ENCODE results near the gene MTRFR.

Gene MTRFR

GRCh38 chr12:123223241-123223668 is 10.0 kb upstream of the MTRFR start:
- ChIA-PET POLR2A (interaction anchor here (0.9 to 1.7 kb wide), 3 partner anchors 9 to 15 kb away, joined by 3 to 28 read pairs (median 5); partner anchors contain the start of genes MPHOSPH9 and MTRFR), CTCF (interaction anchor here (0.8 to 3.3 kb wide), 9 partner anchors 9 to 186 kb away, joined by 3 to 28 read pairs (median 5); partner anchors contain the start of genes MPHOSPH9 and MTRFR)
- Histone ChIP-seq H3K4me3 (ENCODE audit: control insufficient read depth in 1 of 7, extremely low read depth in 1 of 7, insufficient read depth in 4 of 7, low read depth in 2 of 7, low read length in 6 of 7) (peak overlapping the region in 3 of 7 experiments; percentile 47 to 61 (median 52)), H3K27me3 (replicated peaks in 2 of 5; ENCODE audit: control insufficient read depth in 4 of 5, insufficient read depth in 5 of 5, low read length in 4 of 5) (no peaks in the 10 kb centered on the region), H3K36me3 (ENCODE audit: control insufficient read depth in 4 of 4, insufficient read depth in 4 of 4, low read length in 3 of 4) (peaks cover 7 to 49% (median 27%) of the 10 kb centered on the region in 4 experiments), H3K27ac (ENCODE audit: insufficient read depth in 1 of 2, low read depth in 1 of 2, low read length in 2 of 2, poor library complexity in 1 of 2, severe bottlenecking in 2 of 2) (peak overlapping the region in 1 of 2 experiments; percentile 12), H3K4me1 (ENCODE audit: control extremely low read depth in 1 of 4, control insufficient read depth in 4 of 4, insufficient read depth in 4 of 4, low read length in 3 of 4) (peaks cover 5 to 25% (median 13%) of the 10 kb centered on the region in 4 experiments), H3K9me3 (ENCODE audit: control extremely low read depth in 1 of 5, control insufficient read depth in 4 of 5, insufficient read depth in 2 of 5, low read depth in 1 of 5, low read length in 4 of 5) (no peaks in the 10 kb centered on the region)
- peak; percentile 53 to 73 (median 72) for DNase-seq
- WGBS (ENCODE audit: insufficient coverage) = 36% methylated on average over 11 of the region's 11 CpGs

- 100% methylated on average over 1 of the region's 2 CpGs for WGBS (ENCODE audit: insufficient coverage)
- Histone ChIP-seq H3K27me3 (replicated peaks in 2 of 5; ENCODE audit: control insufficient read depth in 4 of 5, insufficient read depth in 5 of 5, low read length in 4 of 5) (no peaks in the 10 kb centered on the region), H3K27ac (ENCODE audit: insufficient read depth in 1 of 2, low read depth in 1 of 2, low read length in 2 of 2, poor library complexity in 1 of 2, severe bottlenecking in 2 of 2) (no peak overlapping the region), H3K4me3 (ENCODE audit: control insufficient read depth in 1 of 7, extremely low read depth in 1 of 7, insufficient read depth in 4 of 7, low read depth in 2 of 7, low read length in 6 of 7) (no peak overlapping the region), H3K4me1 (ENCODE audit: control extremely low read depth in 1 of 4, control insufficient read depth in 4 of 4, insufficient read depth in 4 of 4, low read length in 3 of 4) (peaks cover 22 to 45% (median 27%) of the 10 kb centered on the region in 4 experiments), H3K9me3 (ENCODE audit: control extremely low read depth in 1 of 5, control insufficient read depth in 4 of 5, insufficient read depth in 2 of 5, low read depth in 1 of 5, low read length in 4 of 5) (no peaks in the 10 kb centered on the region), H3K36me3 (ENCODE audit: control insufficient read depth in 4 of 4, insufficient read depth in 4 of 4, low read length in 3 of 4) (peaks cover 5 to 39% (median 14%) of the 10 kb centered on the region in 4 experiments)
- POLR2A ChIA-PET = interaction anchor here (1.2 kb wide), 1 partner anchor 8 kb away, joined by 5 read pairs; the partner anchor contains the start of genes MPHOSPH9 and MTRFR
- CTCF ChIA-PET = interaction anchor here (0.6 to 1.1 kb wide), 5 partner anchors 12 to 1593 kb away, joined by 3 to 5 read pairs (median 3); no protein-coding TSS in a partner anchor
- DNase-seq = no peak
Measured at GRCh38 chr12:123225443-123225842, 7.8 kb upstream of the MTRFR start.

DNA sequence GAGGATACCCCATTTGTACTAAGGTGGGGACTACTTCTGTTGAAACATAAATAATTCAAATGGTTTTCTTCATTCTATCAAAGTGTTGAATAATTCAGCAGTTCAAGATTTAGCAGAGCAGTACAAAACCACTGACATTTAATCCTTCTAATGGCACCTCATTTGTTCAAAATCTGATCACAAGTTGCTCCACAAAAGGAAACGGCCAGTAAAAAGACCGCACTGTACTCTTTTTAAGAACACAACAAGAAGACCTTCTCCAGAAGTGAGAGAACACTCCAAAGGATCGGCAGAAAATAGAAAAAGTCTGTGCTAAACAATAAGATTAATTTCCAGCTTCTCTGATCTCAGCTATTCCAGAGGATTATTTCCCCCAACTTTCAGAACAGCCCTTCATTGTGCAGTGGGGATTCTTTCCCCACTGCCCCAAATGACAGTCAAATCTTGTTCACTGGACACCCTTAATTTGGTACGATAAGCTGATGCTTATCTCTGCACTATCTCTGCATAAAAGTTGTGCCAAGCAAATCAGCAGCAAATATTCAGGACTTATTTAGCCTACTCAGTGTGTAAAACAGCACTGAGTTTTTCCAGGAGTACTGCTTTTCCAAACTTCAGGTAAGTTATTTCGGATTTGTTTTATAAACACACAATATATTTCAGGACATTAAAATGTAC is 5.5 kb upstream of the MTRFR start:
- Histone ChIP-seq H3K36me3 (ENCODE audit: control insufficient read depth in 4 of 4, insufficient read depth in 4 of 4, low read length in 3 of 4) (peaks cover 0 to 22% (median 2%) of the 10 kb centered on the region in 4 experiments), H3K9me3 (ENCODE audit: control extremely low read depth in 1 of 5, control insufficient read depth in 4 of 5, insufficient read depth in 2 of 5, low read depth in 1 of 5, low read length in 4 of 5) (no peaks in the 10 kb centered on the region), H3K27me3 (replicated peaks in 2 of 5; ENCODE audit: control insufficient read depth in 4 of 5, insufficient read depth in 5 of 5, low read length in 4 of 5) (no peaks in the 10 kb centered on the region), H3K27ac (ENCODE audit: insufficient read depth in 1 of 2, low read depth in 1 of 2, low read length in 2 of 2, poor library complexity in 1 of 2, severe bottlenecking in 2 of 2) (no peak overlapping the region), H3K4me1 (ENCODE audit: control extremely low read depth in 1 of 4, control insufficient read depth in 4 of 4, insufficient read depth in 4 of 4, low read length in 3 of 4) (peaks cover 35 to 65% (median 43%) of the 10 kb centered on the region in 4 experiments), H3K4me3 (ENCODE audit: control insufficient read depth in 1 of 7, extremely low read depth in 1 of 7, insufficient read depth in 4 of 7, low read depth in 2 of 7, low read length in 6 of 7) (peak overlapping the region in 1 of 7 experiments; percentile 40)
- CTCF ChIA-PET = interaction anchor here (3.2 kb wide), 1 partner anchor 10 kb away, joined by 22 read pairs; no protein-coding TSS in a partner anchor
- WGBS (ENCODE audit: insufficient coverage) = 19% methylated on average over 2 of the region's 5 CpGs
- DNase-seq = no peak
- POLR2A ChIA-PET = no interaction called here

GRCh38 chr12:123229051-123229450 is 4.2 kb upstream of the MTRFR start:
- WGBS (ENCODE audit: insufficient coverage) = 0% methylated on average over 2 of the region's 3 CpGs
- peak overlapping the region; percentile 53 to 85 for H3K27ac ChIP-seq (ENCODE audit: insufficient read depth in 1 of 2, low read depth in 1 of 2, low read length in 2 of 2, poor library complexity in 1 of 2, severe bottlenecking in 2 of 2)
- no peaks in the 10 kb centered on the region for H3K27me3 ChIP-seq (replicated peaks in 2 of 5; ENCODE audit: control insufficient read depth in 4 of 5, insufficient read depth in 5 of 5, low read length in 4 of 5)
- ChIA-PET POLR2A (no interaction called here), CTCF (interaction anchor here (0.6 to 3.2 kb wide), 7 partner anchors 9 to 275 kb away, joined by 3 to 22 read pairs (median 3); no protein-coding TSS in a partner anchor)
- H3K36me3 ChIP-seq (ENCODE audit: control insufficient read depth in 4 of 4, insufficient read depth in 4 of 4, low read length in 3 of 4) = peaks cover 0 to 13% (median 2%) of the 10 kb centered on the region in 4 experiments
- no peaks in the 10 kb centered on the region for H3K9me3 ChIP-seq (ENCODE audit: control extremely low read depth in 1 of 5, control insufficient read depth in 4 of 5, insufficient read depth in 2 of 5, low read depth in 1 of 5, low read length in 4 of 5)
- peak overlapping the region in 6 of 7 experiments; percentile 50 to 76 (median 55) for H3K4me3 ChIP-seq (ENCODE audit: control insufficient read depth in 1 of 7, extremely low read depth in 1 of 7, insufficient read depth in 4 of 7, low read depth in 2 of 7, low read length in 6 of 7)
- DNase-seq = no peak
- peaks cover 35 to 59% (median 48%) of the 10 kb centered on the region in 4 experiments for H3K4me1 ChIP-seq (ENCODE audit: control extremely low read depth in 1 of 4, control insufficient read depth in 4 of 4, insufficient read depth in 4 of 4, low read length in 3 of 4)

DNA sequence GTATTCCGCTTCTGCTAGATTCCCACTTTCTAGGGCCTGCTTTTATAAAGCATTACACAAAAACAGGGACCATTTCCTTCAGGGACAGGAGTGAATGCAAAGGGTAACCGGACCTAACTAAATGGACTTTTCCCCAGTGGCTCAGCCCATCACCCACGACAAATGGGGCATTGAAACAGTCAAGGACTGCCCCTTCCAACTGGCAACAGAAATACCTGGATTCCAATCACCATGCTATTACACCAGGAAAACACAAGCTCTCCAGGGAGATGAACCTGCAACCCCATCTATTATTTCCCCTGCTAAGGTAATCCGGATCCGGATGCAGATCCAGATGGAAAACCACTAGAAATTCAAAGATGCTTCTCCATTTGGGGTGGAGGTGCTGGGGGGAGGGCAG is 1.3 kb upstream of the MTRFR start:
- peak overlapping the region; percentile 70 to 95 for H3K27ac ChIP-seq (ENCODE audit: insufficient read depth in 1 of 2, low read depth in 1 of 2, low read length in 2 of 2, poor library complexity in 1 of 2, severe bottlenecking in 2 of 2)
- no peaks in the 10 kb centered on the region for H3K9me3 ChIP-seq (ENCODE audit: control extremely low read depth in 1 of 5, control insufficient read depth in 4 of 5, insufficient read depth in 2 of 5, low read depth in 1 of 5, low read length in 4 of 5)
- no peak for DNase-seq
- H3K4me1 ChIP-seq (ENCODE audit: control extremely low read depth in 1 of 4, control insufficient read depth in 4 of 4, insufficient read depth in 4 of 4, low read length in 3 of 4) = peaks cover 40 to 69% (median 57%) of the 10 kb centered on the region in 4 experiments
- CTCF ChIA-PET = interaction anchor here (0.6 to 3.9 kb wide), 9 partner anchors 9 to 284 kb away, joined by 3 to 28 read pairs (median 5); partner anchors contain the start of gene OGFOD2
- H3K4me3 ChIP-seq (ENCODE audit: control insufficient read depth in 1 of 7, extremely low read depth in 1 of 7, insufficient read depth in 4 of 7, low read depth in 2 of 7, low read length in 6 of 7) = peak overlapping the region in 6 of 7 experiments; percentile 83 to 99 (median 98)
- H3K36me3 ChIP-seq (ENCODE audit: control insufficient read depth in 4 of 4, insufficient read depth in 4 of 4, low read length in 3 of 4) = peaks cover 0 to 6% (median 4%) of the 10 kb centered on the region in 4 experiments
- H3K27me3 ChIP-seq (replicated peaks in 2 of 5; ENCODE audit: control insufficient read depth in 4 of 5, insufficient read depth in 5 of 5, low read length in 4 of 5) = no peaks in the 10 kb centered on the region
- 42% methylated on average over 3 of the region's 5 CpGs for WGBS (ENCODE audit: insufficient coverage)
- POLR2A ChIA-PET = interaction anchor here (0.6 to 3.0 kb wide), 7 partner anchors 9 to 188 kb away, joined by 3 to 28 read pairs (median 5); no protein-coding TSS in a partner anchor

- ChIA-PET CTCF (interaction anchor here (0.6 to 3.9 kb wide), 11 partner anchors 9 to 284 kb away, joined by 3 to 28 read pairs (median 5); no protein-coding TSS in a partner anchor), POLR2A (interaction anchor here (0.6 to 3.0 kb wide), 16 partner anchors 9 to 344 kb away, joined by 3 to 28 read pairs (median 4); partner anchors contain the start of gene OGFOD2)
- H3K27ac ChIP-seq (ENCODE audit: insufficient read depth in 1 of 2, low read depth in 1 of 2, low read length in 2 of 2, poor library complexity in 1 of 2, severe bottlenecking in 2 of 2) = peak overlapping the region; percentile 70 to 95
- peaks cover 0 to 6% (median 4%) of the 10 kb centered on the region in 4 experiments for H3K36me3 ChIP-seq (ENCODE audit: control insufficient read depth in 4 of 4, insufficient read depth in 4 of 4, low read length in 3 of 4)
- H3K4me3 ChIP-seq (ENCODE audit: control insufficient read depth in 1 of 7, extremely low read depth in 1 of 7, insufficient read depth in 4 of 7, low read depth in 2 of 7, low read length in 6 of 7) = peak overlapping the region; percentile 82 to 99 (median 97)
- no peaks in the 10 kb centered on the region for H3K27me3 ChIP-seq (replicated peaks in 2 of 5; ENCODE audit: control insufficient read depth in 4 of 5, insufficient read depth in 5 of 5, low read length in 4 of 5)
- peaks cover 40 to 69% (median 56%) of the 10 kb centered on the region in 4 experiments for H3K4me1 ChIP-seq (ENCODE audit: control extremely low read depth in 1 of 4, control insufficient read depth in 4 of 4, insufficient read depth in 4 of 4, low read length in 3 of 4)
- H3K9me3 ChIP-seq (ENCODE audit: control extremely low read depth in 1 of 5, control insufficient read depth in 4 of 5, insufficient read depth in 2 of 5, low read depth in 1 of 5, low read length in 4 of 5) = no peaks in the 10 kb centered on the region
- DNase-seq = no peak
- 0% methylated on average over 12 of the region's 15 CpGs for WGBS (ENCODE audit: insufficient coverage)
Measured at GRCh38 chr12:123232472-123232806, 797 bp upstream of the MTRFR start.

All from common myeloid progenitor, CD34-positive (primary cell).